Smooth muscle cell of the coronary artery (primary cell): ENCODE measurements around the gene EFCAB12. TPM values are rescaled to one million over a fixed set of nuclear protein-coding genes. Genes with fewer than 3 reads are reported as not detected.

Experiments used
- total RNA-seq: library from RNA; depleted of rRNA; stranded (reverse); fragments of >200 nt; gene quantifications from 2 replicates; pipeline ENCODE4 v1.2.3, GENCODE V29; 2014; ENCODE audit warnings: low replicate concordance

Gene EFCAB12
- total RNA-seq = 0.08 TPM in 1 of 2 replicates, not detected in the other

DNA sequence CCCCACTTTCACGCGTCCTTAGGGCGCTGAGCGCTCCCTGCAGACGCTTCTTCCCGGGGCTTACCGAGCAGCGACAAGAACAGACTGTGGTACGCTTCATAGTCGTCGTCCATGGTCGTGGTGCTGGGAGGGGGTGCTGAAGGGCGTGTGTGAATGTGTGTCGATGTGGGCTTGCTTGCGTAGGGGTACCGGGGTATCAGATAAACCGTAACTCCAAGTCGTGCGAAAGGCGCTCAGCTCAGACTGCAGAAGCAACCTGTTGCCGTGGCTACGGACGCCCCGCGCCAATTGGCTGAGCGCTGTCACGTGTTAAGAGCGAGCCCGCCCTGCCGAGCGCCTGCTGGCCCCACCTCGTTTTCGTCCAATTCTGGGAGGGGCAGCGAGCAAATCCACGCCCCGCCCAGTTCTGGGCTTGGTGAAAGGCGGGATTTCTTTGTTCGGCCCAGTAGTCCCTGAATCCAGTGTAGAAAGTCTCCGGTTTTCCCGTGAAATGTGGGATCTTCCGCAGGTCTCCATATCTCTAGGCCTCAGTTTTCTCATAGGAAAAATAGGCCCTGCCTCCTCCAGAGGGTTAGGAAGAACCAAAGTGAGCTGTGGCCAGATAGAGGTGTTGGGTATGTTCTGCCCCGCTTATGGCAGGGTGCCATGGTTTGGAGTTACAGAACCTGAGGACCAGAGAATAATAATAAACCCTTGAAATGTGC is at the start of gene EFCAB12:
EFCAB12 (minus strand) TSS at position 261 of the 704 bp plus-strand sequence; CDS start at position 113, 148 bp downstream.

DNA sequence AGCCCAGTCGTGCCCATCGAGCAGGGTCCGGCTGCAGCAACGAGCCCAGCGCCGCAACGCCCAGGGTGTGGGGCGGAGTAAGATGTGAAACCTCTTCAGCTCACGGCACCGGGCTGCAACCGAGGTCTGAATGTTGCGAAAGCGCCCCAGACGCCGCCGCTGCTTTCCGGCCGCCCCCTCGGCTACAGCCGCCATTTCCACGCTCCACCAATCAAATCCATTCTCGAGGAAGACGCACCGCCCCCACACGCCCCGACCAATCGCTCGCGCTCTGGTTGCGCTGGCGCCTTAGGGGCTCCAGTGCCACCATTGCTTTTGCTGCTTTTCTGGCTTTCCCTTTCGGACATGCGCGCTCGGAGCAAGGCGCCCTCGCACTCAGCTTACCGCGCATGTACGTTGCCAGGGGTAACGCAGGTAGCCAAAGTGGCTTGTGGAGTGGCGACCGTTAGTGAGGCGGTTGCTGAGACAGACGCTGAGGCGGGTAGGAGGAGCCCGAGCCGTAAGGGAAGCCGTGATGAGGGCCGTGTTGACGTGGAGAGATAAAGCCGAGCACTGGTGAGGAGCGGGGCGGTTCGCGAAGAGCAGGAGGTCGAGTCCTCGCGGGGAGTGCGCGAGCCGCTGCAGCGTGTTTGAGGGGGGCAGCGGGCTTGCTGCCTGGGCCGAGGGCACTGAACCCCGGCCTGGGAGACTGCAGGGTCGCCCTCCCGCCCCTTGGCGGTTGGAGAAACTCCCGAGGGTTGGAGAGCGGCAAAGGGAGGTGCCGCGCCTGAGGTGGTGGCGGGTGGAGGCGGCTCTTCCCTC is 11.6 kb upstream of the EFCAB12 start, which contains the start of the genes IFT122 and MBD4:
IFT122 (plus strand) TSS at position 408 of the 801 bp plus-strand sequence; CDS start at position 515, 107 bp downstream.
MBD4 (minus strand) TSS at position 132 of the 801 bp plus-strand sequence; CDS start at position 17, 115 bp downstream.

Other genes with a start within 250 kb of the EFCAB12 start
- gene CNBP, start 244.7 kb downstream of the EFCAB12 start, total RNA-seq = 198 and 241 TPM in 2 replicates
- 473 and 490 TPM in 2 replicates for gene COPG1, start 179.0 kb downstream of the EFCAB12 start, total RNA-seq
- gene HMCES, start 149.8 kb downstream of the EFCAB12 start, total RNA-seq = 9.8 and 19.8 TPM in 2 replicates
- gene MBD4, start 11.3 kb upstream of the EFCAB12 start, total RNA-seq = 23.4 and 30.7 TPM in 2 replicates
- gene IFT122, start 11.6 kb upstream of the EFCAB12 start, total RNA-seq = 26.4 and 50.1 TPM in 2 replicates
- not detected in 2 replicates for gene RHO, start 100.0 kb upstream of the EFCAB12 start, total RNA-seq
- not detected in 2 replicates for gene H1-8, start 114.5 kb upstream of the EFCAB12 start, total RNA-seq
- 127 and 139 TPM in 2 replicates for gene PLXND1, start 178.0 kb upstream of the EFCAB12 start, total RNA-seq